HFF-Myc (cell line): Measurements from ENCODE around the gene COL4A1.

Experiments used
- DNase-seq: peaks from one replicate; pipeline ENCODE4 v3.0.0-alpha.2; 2011; ENCODE audit warnings: low read depth; ENCODE audit errors: extremely low read depth
- H3K4me3 ChIP-seq: replicated peaks from 2 replicates; pipeline ENCODE4 v1.5.1; 2011; ENCODE audit warnings: low read depth, mild to moderate bottlenecking, control low read depth, low read length
- CTCF ChIP-seq: IDR thresholded peaks from 2 replicates; pipeline ENCODE4 v1.5.1; 2012; ENCODE audit warnings: mild to moderate bottlenecking, low read depth, low read length, control low read depth; ENCODE audit errors: missing control alignments

The COL4A1 gene

GRCh38 chr13:110330491-110331011, 23.6 kb upstream of the COL4A1 start:
- no peak for TF ChIP-seq CTCF
- no peak overlapping the region for H3K4me3 ChIP-seq
- DNase-seq: no peak

GRCh38 chr13:110329798-110330461, 23.0 kb upstream of the COL4A1 start:
- no peak overlapping the region for H3K4me3 ChIP-seq
- no peak for DNase-seq
- TF ChIP-seq CTCF: no peak

DNA sequence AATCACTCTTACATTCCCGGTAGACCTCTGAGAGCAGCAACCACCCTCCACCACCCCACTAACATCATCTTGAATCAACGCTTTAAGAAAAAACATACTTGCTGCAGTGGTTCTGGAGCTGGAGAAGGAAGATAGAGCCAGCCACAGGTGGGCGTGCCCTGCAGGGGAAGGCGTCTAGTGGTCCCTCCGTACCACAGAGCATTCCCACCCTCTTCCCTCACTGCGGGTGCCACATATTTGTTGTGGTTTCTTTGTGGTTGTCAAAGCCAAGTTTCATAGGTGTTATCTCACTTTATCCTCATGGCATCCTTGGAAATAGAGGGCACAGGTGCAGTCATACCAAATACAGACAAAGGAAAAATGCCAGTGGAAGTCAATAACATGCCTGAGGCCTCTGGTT, 22.3 kb upstream of the COL4A1 start:
- no peak overlapping the region for H3K4me3 ChIP-seq
- TF ChIP-seq CTCF: no peak
- DNase-seq: no peak

DNA sequence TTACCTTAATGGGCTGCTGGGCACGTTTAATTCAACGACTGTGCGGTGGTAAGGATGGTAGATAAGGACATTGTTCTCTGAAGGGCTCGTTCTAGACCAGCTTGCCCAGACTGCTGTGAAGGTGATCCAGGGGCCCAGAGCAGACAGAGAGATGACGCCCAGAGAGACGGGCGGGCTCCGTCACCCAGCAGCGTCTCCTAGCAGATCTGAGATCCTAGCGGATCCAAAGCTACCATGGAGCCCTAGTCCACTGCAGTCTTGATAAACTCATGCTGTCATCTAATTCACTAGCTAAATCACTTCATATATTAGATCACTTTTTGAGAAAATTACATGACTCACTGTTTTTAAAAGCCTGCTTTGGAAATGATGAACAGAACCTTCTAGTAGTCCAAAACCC, 21.6 kb upstream of the COL4A1 start:
- no peak overlapping the region for H3K4me3 ChIP-seq
- no peak for DNase-seq
- no peak for TF ChIP-seq CTCF

DNA sequence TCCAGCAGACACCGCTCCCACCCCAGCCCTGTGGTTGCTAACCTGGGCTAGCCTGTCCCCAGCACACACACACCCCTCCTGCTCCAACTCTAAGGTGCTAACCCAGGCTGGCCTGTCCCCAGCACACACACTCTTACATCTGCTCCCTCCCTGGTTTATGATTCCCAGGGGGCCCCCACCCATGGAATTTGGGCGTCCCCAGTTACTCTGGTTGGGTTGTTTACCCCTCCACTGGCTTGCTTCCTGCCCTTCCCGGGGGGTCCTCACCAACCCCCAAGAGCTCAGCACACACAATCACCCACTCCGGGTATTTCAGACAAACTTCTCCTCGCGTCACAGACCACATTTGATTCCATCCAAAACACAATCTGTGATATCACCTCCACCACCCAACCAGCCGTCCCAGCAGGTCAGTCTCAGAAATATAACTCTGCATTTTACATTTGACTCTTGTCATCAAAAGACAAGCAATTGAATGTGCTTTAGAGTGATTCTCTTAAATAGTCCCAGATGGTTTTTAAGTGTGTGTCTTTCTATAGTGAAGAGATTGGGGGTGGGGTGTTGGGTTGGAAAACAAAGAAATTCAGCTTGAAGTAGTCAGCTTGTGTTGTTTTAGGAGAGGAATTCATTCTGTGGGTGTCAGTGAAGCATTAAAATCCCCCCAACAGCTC, 20.2 kb upstream of the COL4A1 start:
- DNase-seq: no peak

DNA sequence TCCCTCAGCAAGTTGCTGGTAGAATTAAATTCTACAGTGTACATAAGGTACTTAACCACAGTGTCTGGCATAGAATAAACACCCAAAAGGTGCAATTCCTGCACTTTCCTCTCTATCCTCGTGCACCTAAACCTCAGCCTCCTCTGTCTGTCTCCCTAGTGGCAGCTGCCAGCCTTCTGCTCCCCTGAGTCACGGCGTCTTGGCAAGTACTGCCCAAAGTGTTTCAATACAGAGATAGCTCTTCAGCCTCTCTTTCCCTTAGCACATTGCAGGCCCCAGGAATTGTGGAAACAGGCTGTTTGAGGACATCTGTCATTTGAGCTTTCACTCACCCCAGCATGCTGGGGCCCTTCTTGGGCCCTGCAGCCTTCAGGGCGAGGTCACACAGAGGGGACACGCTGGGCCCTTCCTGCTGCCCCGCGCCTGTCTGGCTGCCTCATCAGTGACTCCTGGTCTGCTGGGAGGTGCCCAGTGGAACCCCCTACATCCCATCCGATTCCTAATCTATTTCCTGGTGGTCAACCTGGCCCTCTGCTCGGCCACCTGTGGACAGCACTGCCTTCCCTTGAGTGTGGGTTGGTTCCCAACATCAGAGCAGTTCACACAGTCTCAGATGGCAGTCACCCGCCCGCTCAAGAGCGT, 19.4 kb upstream of the COL4A1 start:
- TF ChIP-seq CTCF: no peak
- no peak overlapping the region for H3K4me3 ChIP-seq
- DNase-seq: no peak

More for the DNA sequence above, 20.2 kb upstream of the COL4A1 start:
- no peak for TF ChIP-seq CTCF
- H3K4me3 ChIP-seq: no peak overlapping the region
